Activated naive CD8-positive, alpha-beta T cell treated with anti-CD3 and anti-CD28 coated beads for 36 hours (primary cell): ENCODE data around the gene RPP25L. TPM values are rescaled to one million over a fixed set of nuclear protein-coding genes. Genes with fewer than 3 reads are reported as not detected.

Source experiments
- DNase-seq: peaks from one replicate; pipeline ENCODE4 v3.0.0; 2021
- H3K27ac Mint-ChIP-seq: one replicate; pipeline ENCODE4 v1.8.0; 2022; ENCODE audit warnings: mild to moderate bottlenecking, moderate library complexity, mixed read lengths
- H3K27me3 Mint-ChIP-seq: one replicate; pipeline ENCODE4 v1.8.0; 2022; ENCODE audit warnings: mild to moderate bottlenecking, mixed read lengths
- H3K36me3 Mint-ChIP-seq: one replicate; pipeline ENCODE4 v1.8.0; 2021; ENCODE audit warnings: mild to moderate bottlenecking, mixed read lengths
- H3K4me1 Mint-ChIP-seq: one replicate; pipeline ENCODE4 v1.8.0; 2021; ENCODE audit warnings: mixed read lengths
- H3K4me3 Mint-ChIP-seq: one replicate; pipeline ENCODE4 v1.8.0; 2022; ENCODE audit warnings: mild to moderate bottlenecking, moderate library complexity, mixed read lengths
- H3K9me3 Mint-ChIP-seq: one replicate; pipeline ENCODE4 v1.8.0; 2022; ENCODE audit warnings: mixed read lengths
- total RNA-seq, 2 experiments: library from RNA; stranded (reverse); gene quantifications; one replicate each; pipeline ENCODE4 v1.2.3, GENCODE V29; 2021

The RPP25L gene
- total RNA-seq, 2 experiments from 2014 or later: 31.6 to 34.6 TPM

DNA sequence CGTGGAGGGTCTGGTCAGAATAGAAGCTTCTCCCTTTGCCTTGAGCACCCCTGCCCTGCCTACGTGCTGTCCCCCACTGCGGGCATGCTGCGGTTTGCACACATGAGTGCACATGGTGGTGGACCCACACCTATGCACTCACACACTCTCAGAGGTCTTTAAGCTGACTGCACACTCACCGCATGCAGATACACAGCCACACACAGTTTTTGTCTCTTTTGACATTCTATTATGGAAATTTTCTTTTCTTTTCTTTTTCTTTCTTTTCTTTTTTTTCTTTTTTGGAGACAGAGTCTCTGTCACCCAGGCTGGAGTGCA lies 17.6 kb upstream of the RPP25L start:
- Mint-ChIP-seq H3K4me3 (peak overlapping the region; percentile 55), H3K4me1 (peaks cover 15% of the 10 kb centered on the region), H3K27ac (no peak overlapping the region), H3K36me3 (peaks cover 2% of the 10 kb centered on the region), H3K27me3 (peaks cover 61% of the 10 kb centered on the region), H3K9me3 (no peaks in the 10 kb centered on the region)
- no peak for DNase-seq

DNA sequence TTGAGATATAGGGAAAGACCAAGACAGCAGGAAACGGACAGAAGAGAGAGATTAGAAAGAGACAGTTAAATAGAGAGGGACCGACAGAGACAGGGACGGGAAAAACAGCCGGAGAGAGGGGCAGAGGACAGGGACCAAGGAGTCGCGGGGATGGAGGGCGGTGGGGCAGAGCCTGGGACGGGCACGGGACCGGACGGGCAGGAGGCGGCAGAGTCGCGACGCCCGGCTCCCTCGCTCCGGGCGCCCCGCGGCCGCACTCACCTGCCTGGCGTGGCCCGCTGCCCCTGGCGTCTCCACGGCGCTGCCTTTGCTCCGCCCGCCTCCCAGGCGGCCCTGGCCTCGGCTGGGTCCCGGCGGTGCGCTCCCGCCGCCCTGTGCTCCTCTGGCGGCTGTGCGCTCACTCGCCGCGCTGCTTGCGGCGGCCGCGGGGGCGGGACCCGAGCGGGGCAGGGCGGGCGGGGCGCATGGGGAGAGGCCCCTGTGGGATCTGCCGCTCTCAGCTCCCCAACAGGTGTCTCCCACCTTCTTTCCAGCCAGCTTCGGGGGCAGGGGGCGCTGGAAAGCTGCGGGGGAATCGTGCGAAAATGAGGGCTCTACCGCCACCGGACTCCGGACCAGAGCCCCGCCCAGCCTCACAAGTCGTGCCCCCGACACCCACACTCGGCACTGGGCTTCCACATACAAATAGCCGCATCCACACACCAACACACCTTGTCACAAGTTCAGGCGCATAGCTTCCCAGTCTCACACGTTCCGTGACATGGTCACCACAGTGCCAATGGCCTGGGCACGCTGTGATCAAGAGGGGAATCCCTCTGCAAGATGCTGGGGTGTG lies 17.0 kb upstream of the RPP25L start, which contains the start of gene ARID3C:
TSS of gene ARID3C (minus strand) at position 411 of the 835 bp plus-strand sequence. CDS start 1,052 bp downstream, outside the sequence.
- Mint-ChIP-seq H3K9me3 (no peaks in the 10 kb centered on the region), H3K27me3 (peaks cover 66% of the 10 kb centered on the region), H3K36me3 (peaks cover 2% of the 10 kb centered on the region), H3K4me3 (peak within 1 kb of the TSS; percentile 67), H3K27ac (no peak within 1 kb of the TSS), H3K4me1 (peaks cover 16% of the 10 kb centered on the region)
- peak; percentile 57 for DNase-seq

DNA sequence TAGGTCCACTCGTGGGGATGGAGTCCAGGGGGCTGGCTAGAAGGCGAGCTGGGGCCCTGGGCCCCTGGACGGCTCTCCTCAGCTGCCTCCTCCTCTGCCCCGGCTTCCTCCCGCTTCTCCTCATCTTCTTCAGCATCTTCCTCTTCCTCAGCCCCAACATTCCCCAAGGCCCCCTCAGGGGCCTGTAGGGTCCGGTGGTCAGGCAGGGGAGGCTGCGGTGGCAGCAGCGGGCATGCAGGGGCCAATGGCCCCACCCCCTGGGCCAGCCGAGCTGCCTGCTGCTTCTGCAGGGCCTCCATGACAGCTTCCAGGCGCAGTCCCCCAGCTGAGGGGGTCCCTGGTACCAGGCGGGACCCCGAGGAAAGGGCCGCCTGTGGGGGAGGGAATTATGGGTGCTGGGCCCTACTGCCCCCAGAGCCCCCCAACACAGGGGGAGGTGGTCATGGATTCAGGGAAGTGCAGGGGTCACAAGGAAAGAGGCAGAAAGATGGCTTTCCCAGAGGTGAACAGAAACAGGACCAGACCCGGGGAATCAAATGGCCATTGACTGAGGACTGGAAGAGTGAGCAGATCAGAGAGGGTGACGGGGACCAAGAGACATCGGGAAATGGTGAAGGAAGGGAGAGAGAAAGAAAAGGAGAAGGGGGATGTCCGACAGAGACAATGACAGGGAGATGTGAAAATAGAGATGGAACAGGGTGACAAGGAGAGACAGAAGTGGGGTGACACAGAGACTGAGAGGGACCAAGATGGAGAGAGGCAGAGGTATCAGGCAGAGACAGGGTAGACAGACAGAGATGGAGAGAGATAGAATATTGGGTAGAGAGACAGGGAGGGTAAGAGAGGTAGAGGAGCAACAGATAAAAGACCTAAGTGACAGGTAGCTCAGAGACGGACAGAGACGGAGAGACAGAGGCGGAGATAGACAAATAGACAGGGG lies 16.1 kb upstream of the RPP25L start:
- Mint-ChIP-seq H3K36me3 (no peaks in the 10 kb centered on the region), H3K27ac (no peak overlapping the region), H3K4me1 (peaks cover 19% of the 10 kb centered on the region), H3K27me3 (peaks cover 74% of the 10 kb centered on the region), H3K9me3 (no peaks in the 10 kb centered on the region), H3K4me3 (peak overlapping the region; percentile 67)
- DNase-seq: no peak

DNA sequence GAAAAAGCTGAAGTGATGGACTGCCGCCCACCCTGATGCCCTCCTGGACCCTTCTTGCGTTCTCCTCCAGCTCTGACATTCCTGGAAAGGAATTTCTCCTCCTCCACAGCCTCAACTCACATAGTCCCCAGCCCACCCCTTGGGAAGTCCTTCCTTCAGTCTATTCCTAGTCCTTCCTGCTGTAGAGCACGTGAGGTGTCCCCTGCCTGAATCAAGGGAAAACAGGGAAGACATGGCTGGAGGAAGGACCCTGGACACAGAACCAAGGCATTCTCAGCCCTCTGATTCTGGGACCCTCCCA lies 13.2 kb upstream of the RPP25L start:
- H3K36me3 Mint-ChIP-seq: no peaks in the 10 kb centered on the region
- H3K4me1 Mint-ChIP-seq: peaks cover 21% of the 10 kb centered on the region
- H3K4me3 Mint-ChIP-seq: no peak overlapping the region
- H3K27ac Mint-ChIP-seq: no peak overlapping the region
- peaks cover 86% of the 10 kb centered on the region for H3K27me3 Mint-ChIP-seq
- H3K9me3 Mint-ChIP-seq: no peaks in the 10 kb centered on the region
- DNase-seq: no peak

DNA sequence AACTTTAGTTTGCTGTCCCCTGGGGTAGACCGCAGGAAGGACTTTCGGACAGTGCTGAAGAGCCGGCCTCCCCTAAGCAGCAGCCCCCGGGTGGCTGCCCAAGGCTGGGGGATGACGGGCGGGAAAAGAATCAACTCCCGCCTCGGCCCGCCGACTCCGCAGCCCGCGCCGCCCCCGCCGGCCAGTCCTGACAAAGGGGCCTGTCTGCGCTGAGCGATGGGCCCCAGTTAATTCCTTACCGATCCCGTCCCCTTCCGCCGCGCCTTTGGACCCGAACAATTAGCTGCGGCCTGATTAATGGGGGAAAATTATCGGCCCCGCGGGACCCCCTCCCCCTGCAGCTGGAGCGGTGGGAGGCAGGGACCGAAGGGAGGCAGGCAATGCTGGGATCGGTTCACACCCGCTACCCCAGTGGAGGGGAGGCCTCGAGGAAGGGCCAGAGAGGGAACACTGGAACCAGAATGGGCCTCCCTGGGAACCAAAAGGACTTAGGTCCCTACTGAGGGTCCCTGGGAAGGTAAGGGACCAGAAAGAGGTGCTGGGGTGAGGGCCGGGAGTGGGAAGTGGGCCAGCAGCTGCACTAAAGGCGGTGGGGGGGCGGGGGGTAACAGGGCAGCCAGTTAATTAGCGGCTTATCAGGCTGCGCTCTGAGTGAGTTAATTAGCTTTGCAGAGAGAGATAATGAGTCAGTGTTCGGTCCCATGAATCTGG lies 12.7 kb upstream of the RPP25L start:
- no peak for DNase-seq
- Mint-ChIP-seq H3K27me3 (peaks cover 81% of the 10 kb centered on the region), H3K4me3 (no peak overlapping the region), H3K36me3 (no peaks in the 10 kb centered on the region), H3K9me3 (no peaks in the 10 kb centered on the region), H3K27ac (no peak overlapping the region), H3K4me1 (peaks cover 23% of the 10 kb centered on the region)

DNA sequence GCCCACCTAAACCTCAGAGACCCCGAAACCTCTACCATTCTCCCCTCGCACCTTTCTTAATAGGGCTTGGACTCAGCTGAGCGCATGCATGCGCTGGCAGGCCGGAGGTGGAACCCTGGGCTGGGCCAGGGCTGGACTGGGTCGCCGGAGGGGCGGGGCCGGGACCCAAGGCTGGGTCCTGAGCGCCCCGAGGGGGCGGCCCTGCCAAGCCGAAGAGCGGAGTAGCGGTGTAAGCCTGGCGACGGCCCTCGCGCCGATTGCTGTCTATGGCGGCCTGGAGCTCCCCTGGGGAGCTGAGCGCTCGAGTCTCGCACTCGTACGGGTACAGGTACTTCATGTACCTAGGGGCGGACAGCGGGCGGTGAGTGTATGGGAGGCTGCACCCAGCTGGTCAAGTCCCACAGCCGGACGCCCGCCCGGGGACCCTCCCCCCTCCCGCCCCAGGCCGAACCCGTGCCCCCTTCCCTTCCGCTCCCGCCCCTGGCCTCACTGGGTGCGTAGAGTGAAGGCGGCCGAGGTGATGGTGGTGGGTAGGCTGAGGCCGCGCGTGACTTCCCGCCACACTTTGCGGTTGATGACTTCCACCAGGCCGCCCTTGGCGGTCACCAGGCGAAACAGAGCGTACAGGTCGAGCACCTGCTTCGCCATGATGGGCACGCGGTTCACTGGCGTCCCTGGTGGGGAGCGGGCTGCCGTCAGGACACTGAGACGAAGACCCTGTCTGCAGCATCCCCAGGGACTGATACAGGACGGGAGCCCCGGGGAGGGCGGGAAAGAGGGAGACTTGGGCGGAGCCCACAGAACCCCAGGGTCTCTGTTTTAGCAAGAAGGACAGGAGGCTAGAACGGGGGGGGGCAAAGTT lies 11.7 kb upstream of the RPP25L start:
- Mint-ChIP-seq H3K4me1 (peaks cover 27% of the 10 kb centered on the region), H3K36me3 (no peaks in the 10 kb centered on the region), H3K9me3 (no peaks in the 10 kb centered on the region), H3K27ac (no peak overlapping the region), H3K27me3 (peaks cover 73% of the 10 kb centered on the region), H3K4me3 (peak overlapping the region; percentile 24)
- DNase-seq: peak; percentile 23

DNA sequence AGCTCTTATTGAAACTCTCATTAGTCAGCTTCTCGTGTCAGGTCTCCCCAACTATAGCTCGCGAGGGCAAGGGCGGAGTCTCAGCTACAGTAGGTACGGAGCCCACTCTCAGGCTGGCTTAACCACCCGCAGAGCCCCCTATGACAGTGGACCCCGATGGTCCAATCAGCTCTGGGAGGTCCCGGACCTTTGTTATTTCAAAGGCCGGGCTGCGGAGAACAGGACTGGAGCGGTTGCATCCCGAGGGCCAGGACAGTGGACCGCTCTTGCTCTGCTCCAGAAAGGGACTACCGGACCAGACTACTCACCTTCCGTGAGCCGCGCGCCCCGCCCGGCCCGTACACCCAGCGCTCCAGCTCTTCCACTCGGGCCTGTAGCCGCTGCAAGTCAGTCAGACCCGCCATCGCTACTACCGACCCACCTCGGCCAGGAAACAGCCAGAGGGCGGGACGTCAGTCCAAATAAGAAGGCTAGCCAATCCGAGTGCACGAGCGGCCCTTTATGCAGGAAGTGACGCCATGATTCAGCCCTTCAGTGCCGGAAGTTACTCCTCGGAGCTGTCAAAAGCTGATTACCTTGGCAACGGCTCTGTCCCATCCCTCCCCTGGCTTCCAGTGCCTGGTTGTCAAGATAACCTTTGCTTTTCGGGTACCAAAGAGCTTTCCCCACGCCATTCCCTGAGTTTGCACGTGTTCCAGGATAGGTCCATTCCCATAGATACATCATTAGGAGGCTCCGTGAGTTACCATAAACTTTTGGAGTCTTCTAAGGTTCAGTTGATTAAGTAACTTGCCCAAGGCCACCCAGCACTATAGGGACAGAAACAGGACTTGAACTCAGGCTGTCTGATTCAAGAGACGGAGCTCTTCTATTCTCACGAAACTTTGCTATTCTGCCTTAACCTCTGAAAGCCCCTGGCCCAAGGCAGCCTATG lies 8.4 kb upstream of the RPP25L start, which contains the start of gene DCTN3:
TSS of gene DCTN3 (minus strand) at position 435 of the 934 bp plus-strand sequence. CDS start at position 404, 31 bp downstream.
- peaks cover 40% of the 10 kb centered on the region for H3K27me3 Mint-ChIP-seq
- H3K4me3 Mint-ChIP-seq: peak within 1 kb of the TSS; percentile 93
- peak within 1 kb of the TSS; percentile 52 for H3K27ac Mint-ChIP-seq
- H3K36me3 Mint-ChIP-seq: peaks cover 6% of the 10 kb centered on the region
- H3K9me3 Mint-ChIP-seq: no peaks in the 10 kb centered on the region
- DNase-seq: peak; percentile 90
- H3K4me1 Mint-ChIP-seq: peaks cover 21% of the 10 kb centered on the region

DNA sequence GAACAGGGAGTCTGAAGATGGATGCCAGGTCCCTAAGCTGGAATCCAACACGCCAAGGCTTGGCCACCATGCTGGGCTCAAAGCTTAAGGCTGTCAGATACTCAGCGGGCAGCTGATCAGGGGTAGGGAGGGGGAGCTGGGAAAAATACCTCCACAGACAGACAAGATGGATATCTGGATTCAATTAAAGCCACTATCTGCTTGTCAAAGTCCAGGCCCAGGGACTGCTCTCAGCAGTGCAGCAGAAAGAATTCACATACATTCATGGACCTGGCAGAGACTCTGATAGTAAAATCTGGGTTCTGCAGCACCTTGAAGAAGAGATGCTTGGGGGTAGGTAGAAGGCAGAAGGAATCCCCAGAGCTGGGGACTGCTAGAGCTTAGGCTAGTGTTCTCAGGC lies 3.2 kb upstream of the RPP25L start:
- no peak overlapping the region for H3K4me3 Mint-ChIP-seq
- no peaks in the 10 kb centered on the region for H3K9me3 Mint-ChIP-seq
- no peak for DNase-seq
- peaks cover 26% of the 10 kb centered on the region for H3K4me1 Mint-ChIP-seq
- H3K36me3 Mint-ChIP-seq: peaks cover 15% of the 10 kb centered on the region
- H3K27me3 Mint-ChIP-seq: no peaks in the 10 kb centered on the region
- H3K27ac Mint-ChIP-seq: no peak overlapping the region

DNA sequence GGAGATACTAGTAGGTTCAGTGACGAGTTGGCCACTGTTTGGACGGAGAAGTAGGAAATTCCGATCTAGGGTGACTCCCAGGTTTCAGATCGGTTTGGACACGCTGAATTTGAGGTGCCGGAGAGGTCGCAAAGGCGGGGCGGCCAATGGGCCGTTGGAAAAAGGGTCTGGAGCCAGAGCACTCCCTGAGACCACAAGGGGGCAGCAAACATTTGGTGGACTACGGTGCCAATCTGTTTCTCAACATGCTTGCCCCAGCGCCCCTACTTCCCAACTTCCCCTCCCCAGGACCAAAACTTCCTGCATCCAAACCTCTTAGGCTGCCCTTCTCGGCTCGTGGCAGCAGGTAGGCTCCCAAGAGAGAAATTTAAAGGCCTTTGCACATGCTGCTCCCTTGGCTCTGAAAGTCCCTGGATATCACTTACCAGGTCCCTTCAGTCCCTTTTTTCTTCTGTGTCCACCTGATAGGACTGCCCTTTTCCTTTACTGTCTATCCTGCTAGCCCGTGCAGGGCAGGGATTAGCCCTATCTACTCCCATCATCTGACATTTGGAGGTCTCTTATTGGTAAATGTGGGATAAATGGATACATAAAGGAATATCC lies 992 bp upstream of the RPP25L start:
- no peaks in the 10 kb centered on the region for H3K9me3 Mint-ChIP-seq
- H3K27me3 Mint-ChIP-seq: no peaks in the 10 kb centered on the region
- peak overlapping the region; percentile 92 for H3K4me3 Mint-ChIP-seq
- DNase-seq: peak; percentile 68
- peaks cover 20% of the 10 kb centered on the region for H3K36me3 Mint-ChIP-seq
- peaks cover 19% of the 10 kb centered on the region for H3K4me1 Mint-ChIP-seq
- peak overlapping the region; percentile 90 for H3K27ac Mint-ChIP-seq

DNA sequence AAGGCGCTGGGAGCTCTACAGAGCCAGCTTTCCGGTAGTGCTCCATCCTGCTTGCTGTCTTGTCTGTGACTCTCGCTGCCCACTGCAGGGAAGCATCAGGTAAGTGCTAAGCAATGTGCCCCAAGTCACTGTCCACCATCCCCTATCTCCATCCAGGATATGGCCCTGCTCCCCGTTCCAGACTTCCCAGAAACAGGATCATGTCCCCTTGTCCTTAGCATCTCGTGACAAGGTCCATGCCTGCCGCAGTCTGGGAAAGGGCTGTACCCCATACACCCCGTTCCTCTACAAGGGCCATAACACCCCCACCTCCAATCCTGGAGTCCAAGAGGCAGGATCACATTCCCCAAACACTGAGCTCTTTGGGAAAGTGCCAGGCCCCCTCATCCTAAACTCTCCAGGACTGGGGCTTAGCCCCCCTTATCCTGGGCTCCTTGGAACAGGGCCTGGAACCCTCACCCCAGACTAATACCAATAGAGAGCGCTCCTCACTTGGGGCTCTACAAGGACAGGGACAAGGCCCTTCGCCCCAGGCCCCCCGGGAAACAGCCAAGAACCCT lies 566 bp downstream of the RPP25L start:
- no peak for DNase-seq
- H3K27me3 Mint-ChIP-seq: no peaks in the 10 kb centered on the region
- H3K4me1 Mint-ChIP-seq: peaks cover 19% of the 10 kb centered on the region
- H3K27ac Mint-ChIP-seq: peak overlapping the region; percentile 90
- peaks cover 16% of the 10 kb centered on the region for H3K36me3 Mint-ChIP-seq
- no peaks in the 10 kb centered on the region for H3K9me3 Mint-ChIP-seq
- peak overlapping the region; percentile 92 for H3K4me3 Mint-ChIP-seq

DNA sequence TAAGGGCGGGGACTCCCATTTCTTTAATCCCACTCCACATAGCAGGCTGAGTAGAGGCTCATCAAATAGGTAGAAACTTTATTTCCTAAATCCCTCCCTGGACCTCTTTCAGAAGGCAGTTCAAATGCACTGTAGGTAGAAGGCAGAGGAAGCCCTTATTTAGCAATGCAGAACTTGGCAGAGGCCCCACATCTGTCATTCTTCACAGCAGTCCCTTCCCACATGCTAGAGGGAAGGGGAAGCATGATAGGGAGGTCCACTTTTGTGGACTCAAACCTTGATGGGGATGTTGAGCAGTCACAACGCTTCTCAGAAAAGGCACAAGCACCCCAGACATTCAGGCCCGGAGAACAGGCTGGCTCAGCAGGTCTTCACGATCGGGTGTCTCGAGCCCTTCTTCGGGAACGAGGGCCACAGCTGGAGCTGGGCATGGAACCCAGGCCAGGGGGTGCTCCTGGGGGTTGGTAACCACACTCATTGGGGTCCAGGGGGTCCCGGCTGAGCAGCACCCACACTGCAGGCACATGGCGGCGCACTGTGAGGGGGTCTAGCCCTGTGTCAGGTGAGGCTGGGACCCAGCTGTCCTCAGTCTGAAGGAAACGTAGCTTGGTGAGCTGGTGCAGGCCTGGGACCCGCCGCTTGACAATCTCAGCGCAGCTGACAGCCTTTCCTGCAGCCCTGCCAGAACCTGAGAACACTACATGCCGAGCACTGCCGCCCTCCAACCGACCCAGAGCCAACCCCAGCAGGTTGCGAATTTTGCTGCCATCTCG lies 1.3 kb downstream of the RPP25L start:
- H3K27ac Mint-ChIP-seq: no peak overlapping the region
- H3K36me3 Mint-ChIP-seq: peaks cover 15% of the 10 kb centered on the region
- H3K4me3 Mint-ChIP-seq: peak overlapping the region; percentile 92
- H3K4me1 Mint-ChIP-seq: peaks cover 19% of the 10 kb centered on the region
- no peaks in the 10 kb centered on the region for H3K9me3 Mint-ChIP-seq
- H3K27me3 Mint-ChIP-seq: no peaks in the 10 kb centered on the region
- DNase-seq: no peak

DNA sequence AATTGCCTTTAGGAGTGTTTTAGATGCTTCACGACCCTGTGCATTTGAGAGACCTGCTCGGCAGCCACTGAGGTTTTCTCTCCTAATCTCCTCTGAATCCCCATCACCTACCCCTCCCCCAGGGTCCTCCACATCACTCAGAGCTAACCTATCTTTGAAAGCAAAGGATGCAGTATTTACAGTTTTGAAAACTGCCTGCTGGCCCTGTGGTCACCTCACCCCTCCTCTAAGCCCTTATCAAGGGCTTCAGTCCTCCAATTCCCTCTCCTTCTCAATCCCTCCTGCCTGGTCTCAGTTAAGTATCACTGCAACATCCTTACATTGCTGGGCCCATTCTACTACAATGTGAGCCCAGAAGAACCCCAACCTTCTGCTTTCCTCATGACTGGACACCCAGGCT lies 4.6 kb downstream of the RPP25L start:
- Mint-ChIP-seq H3K4me1 (peaks cover 11% of the 10 kb centered on the region), H3K27ac (no peak overlapping the region), H3K27me3 (no peaks in the 10 kb centered on the region), H3K4me3 (no peak overlapping the region), H3K9me3 (no peaks in the 10 kb centered on the region), H3K36me3 (peaks cover 15% of the 10 kb centered on the region)
- no peak for DNase-seq
